GM10266 (cell line): ENCODE data around the gene CTCF.

Source experiments
- DNase-seq: peaks from one replicate; pipeline ENCODE4 v3.0.0; 2012; ENCODE audit errors: extremely low spot score
- TF ChIP-seq, protein P1 (sequence below): IDR thresholded peaks from 2 replicates; pipeline ENCODE4 v1.5.1; 2012; ENCODE audit warnings: mild to moderate bottlenecking, low read depth; ENCODE audit not compliant: control insufficient read depth, insufficient read depth; ENCODE audit errors: missing control alignments

Gene CTCF

GRCh38 chr16:67648764-67649407 lies 86.6 kb downstream of the CTCF start:
- DNase-seq = peak; percentile 27
- TF ChIP-seq, protein P1, sequence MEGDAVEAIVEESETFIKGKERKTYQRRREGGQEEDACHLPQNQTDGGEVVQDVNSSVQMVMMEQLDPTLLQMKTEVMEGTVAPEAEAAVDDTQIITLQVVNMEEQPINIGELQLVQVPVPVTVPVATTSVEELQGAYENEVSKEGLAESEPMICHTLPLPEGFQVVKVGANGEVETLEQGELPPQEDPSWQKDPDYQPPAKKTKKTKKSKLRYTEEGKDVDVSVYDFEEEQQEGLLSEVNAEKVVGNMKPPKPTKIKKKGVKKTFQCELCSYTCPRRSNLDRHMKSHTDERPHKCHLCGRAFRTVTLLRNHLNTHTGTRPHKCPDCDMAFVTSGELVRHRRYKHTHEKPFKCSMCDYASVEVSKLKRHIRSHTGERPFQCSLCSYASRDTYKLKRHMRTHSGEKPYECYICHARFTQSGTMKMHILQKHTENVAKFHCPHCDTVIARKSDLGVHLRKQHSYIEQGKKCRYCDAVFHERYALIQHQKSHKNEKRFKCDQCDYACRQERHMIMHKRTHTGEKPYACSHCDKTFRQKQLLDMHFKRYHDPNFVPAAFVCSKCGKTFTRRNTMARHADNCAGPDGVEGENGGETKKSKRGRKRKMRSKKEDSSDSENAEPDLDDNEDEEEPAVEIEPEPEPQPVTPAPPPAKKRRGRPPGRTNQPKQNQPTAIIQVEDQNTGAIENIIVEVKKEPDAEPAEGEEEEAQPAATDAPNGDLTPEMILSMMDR = no peak

DNA sequence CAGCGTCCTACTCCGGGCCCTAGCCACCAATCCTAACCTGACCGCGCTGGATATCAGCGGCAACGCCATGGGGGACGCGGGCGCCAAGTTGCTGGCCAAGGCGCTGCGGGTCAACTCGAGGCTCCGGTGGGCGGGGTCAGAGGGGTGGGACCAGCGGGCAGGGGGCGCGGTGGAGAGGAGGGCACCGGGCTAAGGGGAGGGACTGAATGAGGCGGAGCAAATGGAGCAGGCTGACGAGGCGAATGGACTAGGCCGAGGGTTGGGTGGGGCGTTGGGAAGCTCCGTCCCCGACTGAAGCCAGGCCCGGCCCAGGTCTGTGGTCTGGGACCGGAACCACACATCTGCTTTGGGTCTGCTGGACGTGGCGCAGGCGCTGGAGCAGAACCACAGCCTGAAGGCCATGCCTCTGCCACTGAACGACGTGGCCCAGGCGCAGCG lies 87.2 kb downstream of the CTCF start:
- TF ChIP-seq, protein P1 = no peak
- no peak for DNase-seq

- TF ChIP-seq, protein P1 = no peak
- no peak for DNase-seq
These were observed 87.7 kb downstream of the CTCF start for GRCh38 chr16:67650023-67650422.

DNA sequence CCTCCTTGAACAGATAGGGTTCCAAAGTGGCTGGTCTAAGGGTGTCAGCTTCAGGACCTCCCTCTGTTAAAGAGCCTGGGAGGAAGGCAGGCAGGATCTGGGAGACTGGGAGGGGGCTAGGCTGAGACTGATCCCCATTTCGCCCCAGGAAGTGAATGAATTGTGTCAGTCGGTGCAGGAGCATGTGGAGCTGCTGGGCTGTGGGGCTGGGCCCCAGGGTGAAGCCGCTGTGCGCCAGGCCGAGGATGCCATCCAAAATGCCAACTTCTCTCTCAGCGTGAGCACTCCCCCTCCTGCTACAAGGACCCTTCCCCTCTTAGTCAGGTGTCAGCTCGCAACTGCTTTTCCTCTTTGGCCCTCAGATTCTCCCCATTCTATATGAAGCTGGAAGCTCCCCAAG lies 88.7 kb downstream of the CTCF start:
- TF ChIP-seq, protein P1 = no peak
- DNase-seq = no peak

DNA sequence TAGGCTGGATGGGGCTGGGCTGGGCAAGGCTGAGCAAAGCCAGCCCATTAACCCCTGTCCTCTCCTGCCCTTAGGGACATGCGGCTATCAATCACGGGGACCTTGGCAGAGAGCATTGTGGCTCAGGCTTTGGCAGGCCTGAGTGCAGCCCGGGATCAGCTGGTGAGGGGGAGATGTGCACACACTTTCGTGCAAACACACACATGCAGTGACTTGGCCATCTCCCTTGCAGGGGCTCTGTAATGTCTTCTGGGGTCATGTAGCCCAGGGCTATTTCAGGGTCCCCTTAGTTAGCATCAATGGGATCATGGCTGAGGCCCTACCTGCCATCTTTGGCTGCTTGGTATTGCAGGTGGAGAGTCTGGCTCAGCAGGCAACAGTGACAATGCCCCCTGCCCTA lies 89.5 kb downstream of the CTCF start:
- DNase-seq = peak; percentile 40
- TF ChIP-seq, protein P1 = no peak

GRCh38 chr16:67652578-67653127 lies 90.3 kb downstream of the CTCF start:
- DNase-seq = peak; percentile 48
- TF ChIP-seq, protein P1 = no peak

- peak; percentile 40 for DNase-seq
- TF ChIP-seq, protein P1 = no peak
These were observed 90.9 kb downstream of the CTCF start for GRCh38 chr16:67653128-67653788.
